Loucy (cell line): ENCODE data around the gene ROBO1.

Experiments used
- H2AFZ ChIP-seq: fragments of 200-600 bp; sonication (generic); 2 replicates; pipeline ENCODE4 v1.6.0; 2016; ENCODE audit warnings: antibody characterized with exemption, mild to moderate bottlenecking, low read length, moderate library complexity
- H3F3A ChIP-seq: fragments of 200-600 bp; 2 replicates; pipeline ENCODE4 v1.6.0; 2016; ENCODE audit warnings: antibody characterized with exemption, low read depth, mild to moderate bottlenecking
- H3K27me3 ChIP-seq: fragments of 200-600 bp; sonication (generic); 2 replicates; pipeline ENCODE4 v1.6.1; 2014; ENCODE audit warnings: low read length, mild to moderate bottlenecking; ENCODE audit not compliant: insufficient read depth, poor library complexity, severe bottlenecking
- H3K36me3 ChIP-seq: fragments of 200-600 bp; sonication (generic); 2 replicates; pipeline ENCODE4 v1.6.1; 2016; ENCODE audit warnings: low read length; ENCODE audit not compliant: insufficient read depth
- H3K4me1 ChIP-seq: fragments of 200-600 bp; sonication (generic); 2 replicates; pipeline ENCODE4 v1.5.1; 2014; ENCODE audit warnings: low read length, mild to moderate bottlenecking; ENCODE audit not compliant: insufficient read depth, poor library complexity, severe bottlenecking
- H3K4me2 ChIP-seq: fragments of 200-600 bp; sonication (generic); 2 replicates; pipeline ENCODE4 v1.6.0; 2014; ENCODE audit warnings: antibody characterized with exemption, low read length, low read depth, mild to moderate bottlenecking; ENCODE audit not compliant: poor library complexity, severe bottlenecking
- H3K4me3 ChIP-seq: fragments of 200-600 bp; sonication (generic); 2 replicates; pipeline ENCODE4 v1.5.1; 2014; ENCODE audit warnings: low read length, mild to moderate bottlenecking, mixed read lengths; ENCODE audit not compliant: poor library complexity, severe bottlenecking
- H3K79me2 ChIP-seq: fragments of 200-600 bp; sonication (generic); 2 replicates; pipeline ENCODE4 v1.6.1; 2014; ENCODE audit warnings: low read length; ENCODE audit not compliant: insufficient read depth
- H3K9ac ChIP-seq: fragments of 200-600 bp; sonication (generic); 2 replicates; pipeline ENCODE4 v1.6.0; 2014; ENCODE audit warnings: mild to moderate bottlenecking, low read depth, low read length, moderate library complexity; ENCODE audit not compliant: poor library complexity, severe bottlenecking
- H3K9me2 ChIP-seq: fragments of 200-600 bp; sonication (generic); replicated peaks from 2 replicates; pipeline ENCODE4 v1.6.1; 2016; ENCODE audit warnings: low read depth, low read length, mixed read lengths
- H3K9me3 ChIP-seq: fragments of 200-600 bp; sonication (generic); 2 replicates; pipeline ENCODE4 v1.6.1; 2014; ENCODE audit warnings: mild to moderate bottlenecking, antibody characterized with exemption, low read length, low read depth; ENCODE audit not compliant: insufficient read depth
- H4K20me1 ChIP-seq: fragments of 200-600 bp; sonication (generic); 2 replicates; pipeline ENCODE4 v1.6.0; 2014; ENCODE audit warnings: antibody characterized with exemption, low read length, mild to moderate bottlenecking; ENCODE audit not compliant: insufficient read depth, poor library complexity, severe bottlenecking
- CTCF ChIP-seq: fragments of 200-600 bp; sonication (generic); conservative IDR thresholded peaks from 2 replicates; pipeline ENCODE4 v1.5.1; 2014; ENCODE audit warnings: mild to moderate bottlenecking, antibody characterized with exemption, low read length
- EZH2phosphoT487 ChIP-seq: fragments of 200-600 bp; IDR thresholded peaks from 2 replicates; pipeline ENCODE4 v1.6.1; 2018; ENCODE audit warnings: antibody characterized with exemption, mild to moderate bottlenecking, moderate library complexity, borderline replicate concordance

Gene ROBO1

GRCh38 chr3:79040701-79041100, 727.1 kb downstream of the ROBO1 start:
- Histone ChIP-seq H3K79me2 (no peaks in the 10 kb centered on the region), H3K9me3 (no peaks in the 10 kb centered on the region), H2AFZ (no peak overlapping the region), H3K27me3 (no peaks in the 10 kb centered on the region), H3F3A (no peaks in the 10 kb centered on the region), H3K4me3 (no peak overlapping the region), H3K9me2 (no peaks in the 10 kb centered on the region), H3K36me3 (no peaks in the 10 kb centered on the region), H3K4me2 (no peak overlapping the region), H4K20me1 (no peaks in the 10 kb centered on the region), H3K4me1 (no peaks in the 10 kb centered on the region), H3K9ac (no peak overlapping the region)
- TF ChIP-seq EZH2phosphoT487 (no peak), CTCF (no peak)

GRCh38 chr3:79040091-79040490, 727.7 kb downstream of the ROBO1 start:
- no peak overlapping the region for H3K9ac ChIP-seq
- TF ChIP-seq CTCF = no peak
- no peak for TF ChIP-seq EZH2phosphoT487
- H3K9me2 ChIP-seq = no peaks in the 10 kb centered on the region
- no peaks in the 10 kb centered on the region for H3K27me3 ChIP-seq
- no peak overlapping the region for H3K4me2 ChIP-seq
- no peaks in the 10 kb centered on the region for H3K79me2 ChIP-seq
- no peaks in the 10 kb centered on the region for H3K36me3 ChIP-seq
- H3K4me3 ChIP-seq = no peak overlapping the region
- H3K9me3 ChIP-seq = no peaks in the 10 kb centered on the region
- no peaks in the 10 kb centered on the region for H3F3A ChIP-seq
- no peaks in the 10 kb centered on the region for H3K4me1 ChIP-seq
- H4K20me1 ChIP-seq = no peaks in the 10 kb centered on the region
- no peak overlapping the region for H2AFZ ChIP-seq

- H3K4me1 ChIP-seq = no peaks in the 10 kb centered on the region
- H2AFZ ChIP-seq = no peak overlapping the region
- TF ChIP-seq EZH2phosphoT487 (no peak), CTCF (no peak)
- no peaks in the 10 kb centered on the region for H3K36me3 ChIP-seq
- no peak overlapping the region for H3K4me3 ChIP-seq
- no peaks in the 10 kb centered on the region for H3K27me3 ChIP-seq
- H3K79me2 ChIP-seq = no peaks in the 10 kb centered on the region
- H4K20me1 ChIP-seq = no peaks in the 10 kb centered on the region
- H3K9ac ChIP-seq = no peak overlapping the region
- H3F3A ChIP-seq = no peaks in the 10 kb centered on the region
- no peaks in the 10 kb centered on the region for H3K9me2 ChIP-seq
- H3K4me2 ChIP-seq = no peak overlapping the region
- no peaks in the 10 kb centered on the region for H3K9me3 ChIP-seq
Measured at GRCh38 chr3:79039192-79039591, 728.6 kb downstream of the ROBO1 start.
